GM23248 (cell line): ENCODE results near the gene ITSN2. TPM values are rescaled to one million over a fixed set of nuclear protein-coding genes. Genes with fewer than 3 reads are reported as not detected.
A peak's percentile ranks its signal among the peaks of the same experiment; 100 is the strongest.

Experiments
- DNase-seq: peaks from one replicate; pipeline ENCODE4 v3.0.0-alpha.2; 2015
- H2AFZ ChIP-seq: fragments of 200-600 bp; sonication (generic); 2 replicates; pipeline ENCODE4 v1.6.1; 2016; ENCODE audit warnings: antibody characterized with exemption
- H3F3A ChIP-seq: fragments of 200-600 bp; sonication (generic); 2 replicates; pipeline ENCODE4 v1.6.1; 2016; ENCODE audit warnings: mild to moderate bottlenecking, antibody characterized with exemption, mixed run types; ENCODE audit not compliant: insufficient read depth
- H3K27ac ChIP-seq: fragments of 200-600 bp; sonication (generic); 2 replicates; pipeline ENCODE4 v1.5.1; 2016; ENCODE audit warnings: mild to moderate bottlenecking
- H3K27me3 ChIP-seq: fragments of 200-600 bp; sonication (generic); replicated peaks from 2 replicates; pipeline ENCODE4 v1.6.1; 2016; ENCODE audit warnings: mild to moderate bottlenecking; ENCODE audit not compliant: insufficient read depth
- H3K36me3 ChIP-seq: fragments of 200-600 bp; sonication (generic); 2 replicates; pipeline ENCODE4 v1.6.1; 2016; ENCODE audit warnings: low read depth, mild to moderate bottlenecking
- H3K4me1 ChIP-seq: fragments of 200-600 bp; sonication (generic); 2 replicates; pipeline ENCODE4 v1.6.1; 2016; ENCODE audit warnings: mild to moderate bottlenecking; ENCODE audit not compliant: insufficient read depth
- H3K4me2 ChIP-seq: fragments of 200-600 bp; sonication (generic); one replicate; pipeline ENCODE4 v1.6.1; 2016; ENCODE audit warnings: mild to moderate bottlenecking; ENCODE audit not compliant: unreplicated experiment
- H3K4me3 ChIP-seq: fragments of 200-600 bp; sonication (generic); 2 replicates; pipeline ENCODE4 v1.5.1; 2016; ENCODE audit warnings: mild to moderate bottlenecking
- H3K79me2 ChIP-seq: fragments of 200-600 bp; sonication (generic); 2 replicates; pipeline ENCODE4 v1.6.1; 2016; ENCODE audit warnings: mild to moderate bottlenecking; ENCODE audit not compliant: insufficient read depth
- H3K9ac ChIP-seq: fragments of 200-600 bp; sonication (generic); 2 replicates; pipeline ENCODE4 v1.6.1; 2016; ENCODE audit warnings: mild to moderate bottlenecking
- H3K9me2 ChIP-seq: fragments of 200-600 bp; sonication (generic); 2 replicates; pipeline ENCODE4 v1.6.1; 2016; ENCODE audit warnings: mixed run types, mild to moderate bottlenecking, moderate library complexity; ENCODE audit not compliant: insufficient read depth
- H3K9me3 ChIP-seq: fragments of 200-600 bp; sonication (generic); one replicate; pipeline ENCODE4 v1.6.1; 2017; ENCODE audit warnings: low read depth
- H4K20me1 ChIP-seq: fragments of 200-600 bp; sonication (generic); 2 replicates; pipeline ENCODE4 v1.6.0; 2016; ENCODE audit not compliant: insufficient read depth
- EZH2 ChIP-seq: fragments of 200-600 bp; sonication (generic); IDR thresholded peaks from 2 replicates; pipeline ENCODE4 v1.6.1; 2018; ENCODE audit warnings: antibody characterized with exemption, mild to moderate bottlenecking; ENCODE audit not compliant: insufficient read depth, poor library complexity, severe bottlenecking
- EZH2phosphoT487 ChIP-seq: fragments of 200-600 bp; sonication (generic); IDR thresholded peaks from 2 replicates; pipeline ENCODE4 v1.6.1; 2018; ENCODE audit warnings: antibody characterized with exemption, moderate library complexity, mild to moderate bottlenecking, low read depth; ENCODE audit not compliant: insufficient read depth
- WGBS, 2 experiments: methylation state at CpG; one replicate each; pipeline ENCODE4 v1.1.6; 2015 to 2017; ENCODE audit warnings: low lambda C conversion rate in 2 of 2, low coverage in 1 of 2; ENCODE audit errors: missing lambda C conversion rate in 2 of 2; 5-methylcytosine and 5-hydroxymethylcytosine counted together
- in situ Hi-C: fragments of 300-500 bp; cut with MboI; formaldehyde crosslinking; loops from 2 replicates; pipeline ENCODE4 v1.15.0; 2020
- polyA plus RNA-seq: library from polyadenylated mRNA; unstranded; fragments of >200 nt; fragmentation: Nextera tagmentation; extraction: Ambion mirVana; gene quantifications from 2 replicates; pipeline ENCODE4 v1.2.1, GENCODE V29; 2016
- total RNA-seq: library from RNA; depleted of rRNA; stranded (reverse); fragments of >200 nt; shearing (Covaris generic); gene quantifications from 2 replicates; pipeline ENCODE4 v1.2.3, GENCODE V29; 2014

The ITSN2 gene
- total and polyA plus RNA-seq, 2 experiments from 2014 or later, result 12.9 to 19.2 TPM

DNA sequence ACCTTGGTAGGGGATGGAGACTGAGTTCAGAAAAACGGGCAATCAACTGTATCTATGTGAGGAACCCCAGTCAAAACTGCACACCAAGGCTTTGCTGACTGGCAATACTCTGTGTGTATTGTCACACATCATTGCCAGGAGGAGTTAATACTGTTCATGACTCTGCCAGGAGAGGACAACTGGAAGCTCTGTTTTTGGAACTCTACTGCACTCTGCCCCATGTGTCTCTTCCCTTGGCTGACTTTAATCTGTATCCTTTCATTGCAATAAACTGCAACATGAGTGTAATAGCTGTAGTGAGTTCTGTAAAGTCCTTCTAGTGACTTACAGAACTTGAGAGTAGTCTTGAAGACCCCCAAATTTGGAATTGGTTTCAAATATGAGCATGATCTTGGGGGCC, 113.2 kb downstream of the ITSN2 start:
- 100% methylated on average over 1 of the region's 1 CpG for WGBS, 2 experiments
- Histone ChIP-seq H3K79me2 (no peaks in the 10 kb centered on the region), H3K9me3 (no peaks in the 10 kb centered on the region), H3K9ac (no peak overlapping the region), H3K27me3 (no peaks in the 10 kb centered on the region), H3F3A (peaks cover 6% of the 10 kb centered on the region; the same call in 1 of the 2 replicates), H2AFZ (no peak overlapping the region), H3K4me2 (no peak overlapping the region), H3K36me3 (peaks cover 24% of the 10 kb centered on the region; the same call in 1 of the 2 replicates), H3K27ac (no peak overlapping the region), H3K4me3 (no peak overlapping the region), H4K20me1 (no peaks in the 10 kb centered on the region), H3K9me2 (no peaks in the 10 kb centered on the region), H3K4me1 (no peaks in the 10 kb centered on the region)
- no peak for DNase-seq
- in situ Hi-C loops, result no loop called here
- TF ChIP-seq EZH2 (no peak), EZH2phosphoT487 (no peak)

GRCh38 chr2:24245986-24246776, 114.2 kb downstream of the ITSN2 start:
- DNase-seq, result peak; percentile 68
- Histone ChIP-seq H3K4me2 (no peak overlapping the region), H4K20me1 (no peaks in the 10 kb centered on the region), H3K36me3 (peaks cover 22% of the 10 kb centered on the region; the same call in 1 of the 2 replicates), H3F3A (peaks cover 6% of the 10 kb centered on the region; the same call in 1 of the 2 replicates), H3K27ac (peak overlapping the region; percentile 20; the same call in 1 of the 2 replicates), H2AFZ (no peak overlapping the region), H3K79me2 (no peaks in the 10 kb centered on the region), H3K27me3 (no peaks in the 10 kb centered on the region), H3K9me2 (no peaks in the 10 kb centered on the region), H3K4me1 (no peaks in the 10 kb centered on the region), H3K4me3 (no peak overlapping the region), H3K9ac (no peak overlapping the region), H3K9me3 (no peaks in the 10 kb centered on the region)
- WGBS, 2 experiments, result 42 to 55% methylated on average over 4 of the region's 4 CpGs
- in situ Hi-C loops, result no loop called here
- TF ChIP-seq EZH2, result no peak
- no peak for TF ChIP-seq EZH2phosphoT487

- Histone ChIP-seq H3K27ac (no peak overlapping the region), H3K27me3 (no peaks in the 10 kb centered on the region), H2AFZ (no peak overlapping the region), H3K4me2 (no peak overlapping the region), H3K79me2 (no peaks in the 10 kb centered on the region), H3F3A (peaks cover 2% of the 10 kb centered on the region; the same call in 1 of the 2 replicates), H4K20me1 (no peaks in the 10 kb centered on the region), H3K9ac (no peak overlapping the region), H3K9me3 (no peaks in the 10 kb centered on the region), H3K36me3 (peaks cover 7% of the 10 kb centered on the region; the same call in 1 of the 2 replicates), H3K9me2 (no peaks in the 10 kb centered on the region), H3K4me1 (no peaks in the 10 kb centered on the region), H3K4me3 (no peak overlapping the region)
- TF ChIP-seq EZH2phosphoT487 (no peak), EZH2 (no peak)
- in situ Hi-C loops, result no loop called here
- DNase-seq, result no peak
These were observed 118.8 kb downstream of the ITSN2 start for GRCh38 chr2:24241528-24241927.

DNA sequence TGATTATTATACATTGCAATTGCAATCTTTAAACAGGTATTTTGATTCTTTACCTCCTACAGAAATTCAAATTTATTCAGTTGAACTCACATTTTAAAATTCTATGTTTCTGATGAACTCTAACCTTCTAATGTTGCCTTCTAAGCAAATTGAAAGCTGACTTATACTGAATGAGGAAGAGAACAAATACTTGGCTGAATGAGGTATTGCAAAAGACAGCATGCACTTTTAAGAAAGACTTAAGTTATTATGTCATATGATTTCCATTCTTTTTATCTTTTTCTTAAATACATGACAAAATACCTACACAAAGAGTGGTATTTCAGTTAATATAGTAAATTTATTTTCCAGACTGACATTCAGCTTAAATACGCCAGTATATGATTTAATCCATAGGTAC, 120.8 kb downstream of the ITSN2 start:
- no peaks in the 10 kb centered on the region for H4K20me1 ChIP-seq
- WGBS, 2 experiments, result 98 to 100% methylated on average over 1 of the region's 1 CpG
- TF ChIP-seq EZH2 (no peak), EZH2phosphoT487 (no peak)
- H3K27me3 ChIP-seq, result no peaks in the 10 kb centered on the region
- no peaks in the 10 kb centered on the region for H3K9me3 ChIP-seq
- H3K4me1 ChIP-seq, result no peaks in the 10 kb centered on the region
- no peaks in the 10 kb centered on the region for H3K9me2 ChIP-seq
- H2AFZ ChIP-seq, result no peak overlapping the region
- H3K36me3 ChIP-seq, result peaks cover 5% of the 10 kb centered on the region; the same call in 1 of the 2 replicates
- in situ Hi-C loops, result no loop called here
- no peak for DNase-seq
- H3K4me2 ChIP-seq, result no peak overlapping the region
- no peaks in the 10 kb centered on the region for H3K79me2 ChIP-seq
- no peak overlapping the region for H3K27ac ChIP-seq
- H3F3A ChIP-seq, result no peaks in the 10 kb centered on the region
- H3K4me3 ChIP-seq, result no peak overlapping the region
- no peak overlapping the region for H3K9ac ChIP-seq
